Progenitor cell of endocrine pancreas (in vitro differentiated cells): ENCODE measurements around the gene NOS1AP. TPM values are rescaled to one million over a fixed set of nuclear protein-coding genes. Genes with fewer than 3 reads are reported as not detected.

Source experiments
- DNase-seq: peaks from one replicate; pipeline ENCODE4 v3.0.0; 2021; ENCODE audit warnings: low spot score; ENCODE audit not compliant: unreplicated experiment
- H3K27ac Mint-ChIP-seq: 2 replicates; pipeline ENCODE4 v1.8.0; 2021; ENCODE audit warnings: mild to moderate bottlenecking, moderate library complexity, mixed read lengths
- H3K27me3 Mint-ChIP-seq: 2 replicates; pipeline ENCODE4 v1.8.0; 2021; ENCODE audit warnings: mixed read lengths
- H3K36me3 Mint-ChIP-seq: 2 replicates; pipeline ENCODE4 v1.8.0; 2022; ENCODE audit warnings: mixed read lengths; ENCODE audit not compliant: insufficient read depth
- H3K4me1 Mint-ChIP-seq: 2 replicates; pipeline ENCODE4 v1.8.0; 2021; ENCODE audit warnings: low read depth, mixed read lengths
- H3K4me3 Mint-ChIP-seq: 2 replicates; pipeline ENCODE4 v1.8.0; 2021; ENCODE audit warnings: low read depth, mild to moderate bottlenecking, moderate library complexity, mixed read lengths
- H3K9me3 Mint-ChIP-seq: 2 replicates; pipeline ENCODE4 v1.8.0; 2021; ENCODE audit warnings: low read depth, mixed read lengths
- CTCF ChIP-seq: fragments of 200-600 bp; sonication (generic); IDR thresholded peaks from one replicate; pipeline ENCODE4 v1.5.0; 2021; ENCODE audit warnings: antibody characterized with exemption, mild to moderate bottlenecking; ENCODE audit not compliant: unreplicated experiment
- total RNA-seq: library from RNA; stranded (reverse); gene quantifications from 2 replicates; pipeline ENCODE4 v1.2.1, GENCODE V29; 2021

NOS1AP gene
- total RNA-seq, 1 donor from 2014 or later: 5.6 TPM

GRCh38 chr1:162030759-162031280, 38.7 kb upstream of the NOS1AP start:
- DNase-seq: no peak
- no peaks in the 10 kb centered on the region for H3K9me3 Mint-ChIP-seq
- no peak overlapping the region for H3K4me3 Mint-ChIP-seq
- H3K27ac Mint-ChIP-seq: no peak overlapping the region
- no peaks in the 10 kb centered on the region for H3K36me3 Mint-ChIP-seq
- no peaks in the 10 kb centered on the region for H3K4me1 Mint-ChIP-seq
- no peak for TF ChIP-seq CTCF
- peaks cover 49% of the 10 kb centered on the region for H3K27me3 Mint-ChIP-seq

- no peaks in the 10 kb centered on the region for H3K36me3 Mint-ChIP-seq
- no peak overlapping the region for H3K27ac Mint-ChIP-seq
- no peaks in the 10 kb centered on the region for H3K4me1 Mint-ChIP-seq
- no peak for DNase-seq
- peaks cover 47% of the 10 kb centered on the region for H3K27me3 Mint-ChIP-seq
- no peak overlapping the region for H3K4me3 Mint-ChIP-seq
- no peak for TF ChIP-seq CTCF
- no peaks in the 10 kb centered on the region for H3K9me3 Mint-ChIP-seq
Measured at GRCh38 chr1:162033428-162033827, 36.1 kb upstream of the NOS1AP start.

- Mint-ChIP-seq H3K27me3 (peaks cover 42% of the 10 kb centered on the region), H3K27ac (no peak overlapping the region), H3K36me3 (no peaks in the 10 kb centered on the region), H3K9me3 (no peaks in the 10 kb centered on the region), H3K4me1 (no peaks in the 10 kb centered on the region), H3K4me3 (no peak overlapping the region)
- no peak for DNase-seq
- no peak for TF ChIP-seq CTCF
Measured at GRCh38 chr1:162035241-162035640, 34.2 kb upstream of the NOS1AP start.

- Mint-ChIP-seq H3K4me3 (no peak overlapping the region), H3K36me3 (no peaks in the 10 kb centered on the region), H3K4me1 (no peaks in the 10 kb centered on the region), H3K27ac (no peak overlapping the region), H3K9me3 (no peaks in the 10 kb centered on the region), H3K27me3 (peaks cover 36% of the 10 kb centered on the region)
- DNase-seq: no peak
- no peak for TF ChIP-seq CTCF
Measured at GRCh38 chr1:162036163-162036562, 33.3 kb upstream of the NOS1AP start.

GRCh38 chr1:162038624-162039023, 30.9 kb upstream of the NOS1AP start:
- H3K4me1 Mint-ChIP-seq: no peaks in the 10 kb centered on the region
- H3K36me3 Mint-ChIP-seq: no peaks in the 10 kb centered on the region
- peaks cover 23% of the 10 kb centered on the region for H3K27me3 Mint-ChIP-seq
- H3K9me3 Mint-ChIP-seq: no peaks in the 10 kb centered on the region
- no peak overlapping the region for H3K27ac Mint-ChIP-seq
- no peak for DNase-seq
- TF ChIP-seq CTCF: no peak
- no peak overlapping the region for H3K4me3 Mint-ChIP-seq
